AG04449 (cell line): ENCODE data around the gene ITPR3.

Experiments used
- CTCF ChIA-PET: fragments of 350-600 bp; formaldehyde crosslinking; extraction: SDS; loops from one replicate; lab custom pipeline; 2021; ENCODE audit warnings: antibody characterized with exemption; lab: Yijun Ruan, JAX
- POLR2A ChIA-PET: fragments of 400-600, 350-600 bp; formaldehyde crosslinking; extraction: SDS; loops from one replicate; lab custom pipeline; 2020; ENCODE audit warnings: antibody characterized with exemption, inconsistent platforms; lab: Yijun Ruan, JAX
- DNase-seq: peaks from one replicate; pipeline ENCODE4 v3.0.0-alpha.2; 2010; ENCODE audit warnings: low read depth, low spot score
- H3K4me3 ChIP-seq: 2 replicates; pipeline ENCODE4 v1.5.1; 2011; ENCODE audit warnings: low read depth, mild to moderate bottlenecking, control low read depth, low read length
- CTCF ChIP-seq: IDR thresholded peaks from one replicate; pipeline ENCODE4 v1.5.1; 2011; ENCODE audit warnings: mild to moderate bottlenecking, moderate library complexity, low read length, control low read depth, inconsistent platforms; ENCODE audit not compliant: insufficient read depth; ENCODE audit errors: missing control alignments

Gene ITPR3

GRCh38 chr6:33633084-33633461 is 12.0 kb downstream of the ITPR3 start:
- no peak for TF ChIP-seq CTCF
- POLR2A ChIA-PET: interaction anchor here (0.6 kb wide), 1 partner anchor 72 kb away, joined by 4 read pairs; no protein-coding TSS in a partner anchor
- DNase-seq: no peak
- peak overlapping the region; percentile 57 for H3K4me3 ChIP-seq
- CTCF ChIA-PET: interaction anchor here (0.8 to 4.0 kb wide), 8 partner anchors 9 to 53 kb away, joined by 3 to 30 read pairs (median 5); partner anchors contain the start of genes BAK1 and ITPR3

- no peak for DNase-seq
- POLR2A ChIA-PET: no interaction called here
- peak overlapping the region; percentile 61 for H3K4me3 ChIP-seq
- CTCF ChIA-PET: interaction anchor here (0.9 to 4.0 kb wide), 11 partner anchors 9 to 66 kb away, joined by 3 to 30 read pairs (median 4); partner anchors contain the start of gene ITPR3
- no peak for TF ChIP-seq CTCF
Observed at GRCh38 chr6:33633462-33634158, 12.5 kb downstream of the ITPR3 start.

- no peak for TF ChIP-seq CTCF
- no peak for DNase-seq
- CTCF ChIA-PET: interaction anchor here (0.9 to 4.0 kb wide), 7 partner anchors 8 to 66 kb away, joined by 3 to 25 read pairs (median 4); no protein-coding TSS in a partner anchor
- POLR2A ChIA-PET: interaction anchor here (0.7 kb wide), 1 partner anchor 66 kb away, joined by 3 read pairs; no protein-coding TSS in a partner anchor
- H3K4me3 ChIP-seq: peak overlapping the region; percentile 61
Observed at GRCh38 chr6:33634161-33634727, 13.1 kb downstream of the ITPR3 start.

GRCh38 chr6:33634946-33635345 is 13.8 kb downstream of the ITPR3 start:
- no peak for DNase-seq
- CTCF ChIA-PET: interaction anchor here (1.3 to 4.0 kb wide), 3 partner anchors 35 to 49 kb away, joined by 3 to 25 read pairs (median 8); no protein-coding TSS in a partner anchor
- POLR2A ChIA-PET: interaction anchor here (0.7 kb wide), 1 partner anchor 66 kb away, joined by 3 read pairs; no protein-coding TSS in a partner anchor
- H3K4me3 ChIP-seq: no peak overlapping the region
- TF ChIP-seq CTCF: no peak

- no peak for TF ChIP-seq CTCF
- DNase-seq: no peak
- H3K4me3 ChIP-seq: no peak overlapping the region
- POLR2A ChIA-PET: no interaction called here
- CTCF ChIA-PET: interaction anchor here (1.0 to 1.4 kb wide), 3 partner anchors 47 to 51 kb away, joined by 3 to 5 read pairs (median 3); no protein-coding TSS in a partner anchor
Observed at GRCh38 chr6:33636655-33637054, 15.5 kb downstream of the ITPR3 start.

- CTCF ChIA-PET: interaction anchor here (1.0 to 1.4 kb wide), 3 partner anchors 16 to 62 kb away, joined by 3 read pairs; no protein-coding TSS in a partner anchor
- no peak for TF ChIP-seq CTCF
- POLR2A ChIA-PET: no interaction called here
Observed at GRCh38 chr6:33638556-33638955, 17.4 kb downstream of the ITPR3 start.

More at GRCh38 chr6:33638556-33638955, 17.4 kb downstream of the ITPR3 start:
- H3K4me3 ChIP-seq: no peak overlapping the region
- no peak for DNase-seq
